HL-60 (cell line): ENCODE measurements around the gene SLC25A6.
A peak's percentile ranks its signal among the peaks of the same experiment; 100 is the strongest.

Experiments used
- DNase-seq, 2 experiments: peaks; one replicate each; pipeline ENCODE4 v3.0.0-alpha.2; 2010 to 2020; ENCODE audit warnings: low read depth in 1 of 2, low spot score in 1 of 2
- H3K27ac ChIP-seq: fragments of 250-450 bp; sonication (Bioruptor Pico); replicated peaks from 2 replicates; pipeline ENCODE4 v1.5.1; 2020; ENCODE audit warnings: mild to moderate bottlenecking, moderate library complexity
- H3K27me3 ChIP-seq: fragments of 250-450 bp; sonication (Bioruptor Pico); 2 replicates; pipeline ENCODE4 v1.5.1; 2021; ENCODE audit warnings: mild to moderate bottlenecking, moderate library complexity; ENCODE audit not compliant: insufficient read depth, poor library complexity, severe bottlenecking
- H3K4me3 ChIP-seq: replicated peaks from 2 replicates; pipeline ENCODE4 v1.5.1; 2011; ENCODE audit warnings: mild to moderate bottlenecking, control low read depth, low read length; ENCODE audit not compliant: insufficient read depth
- CTCF ChIP-seq: IDR thresholded peaks from one replicate; pipeline ENCODE4 v1.5.1; 2011; ENCODE audit warnings: low read length, control low read depth, inconsistent platforms; ENCODE audit not compliant: insufficient read depth
- GABPA ChIP-seq: IDR thresholded peaks from 2 replicates; pipeline ENCODE4 v1.6.1; 2012; ENCODE audit warnings: low read depth
- POLR2AphosphoS5 ChIP-seq: IDR thresholded peaks from 2 replicates; pipeline ENCODE4 v1.6.1; 2012; ENCODE audit warnings: low read depth
- SPI1 ChIP-seq: IDR thresholded peaks from 2 replicates; pipeline ENCODE4 v1.6.1; 2012; ENCODE audit warnings: low read depth, mild to moderate bottlenecking, borderline replicate concordance

SLC25A6 gene

GRCh38 chrX:1336331-1336943 is 55.5 kb downstream of the SLC25A6 start, which contains the start of gene IL3RA:
IL3RA (plus strand) TSS chrX:1336785; CDS start chrX:1341766, 4,981 bp downstream.
- Histone ChIP-seq H3K4me3 (peak within 1 kb of the TSS; percentile 56), H3K27ac (peak within 1 kb of the TSS; percentile 64), H3K27me3 (no peaks in the 10 kb centered on the region)
- TF ChIP-seq POLR2AphosphoS5: no peak
- TF ChIP-seq GABPA: no peak
- no peak for TF ChIP-seq SPI1
- no peak for TF ChIP-seq CTCF
- DNase-seq: peak in 1 of 2 experiments; percentile 87
